ENCODE results near the gene EFNB3. TPM values are rescaled to one million over a fixed set of nuclear protein-coding genes. Genes with fewer than 3 reads are reported as not detected.
A peak's percentile ranks its signal among the peaks of the same experiment; 100 is the strongest.

Gene EFNB3
- not detected for total RNA-seq

GRCh38 chr17:7704601-7705268 lies at the start of gene EFNB3:
Gene EFNB3 (plus strand): TSS chr17:7705202. CDS start chr17:7705599, 397 bp downstream.
- ATAC-seq (ENCODE audit: low read depth) (no peak), DNase-seq (no peak)
- Mint-ChIP-seq H3K9me3 (no peaks in the 10 kb centered on the region), H3K36me3 (peaks cover 11% of the 10 kb centered on the region), H3K4me3 (peak within 1 kb of the TSS; percentile 56), H3K27me3 (peaks cover 40% of the 10 kb centered on the region), H3K4me1 (peaks cover 8% of the 10 kb centered on the region), H3K27ac (peak within 1 kb of the TSS; percentile 28)
- POLR2A ChIA-PET: interaction anchor here (1.2 to 1.5 kb wide), 2 partner anchors 17 to 18 kb away, joined by 3 to 7 read pairs; partner anchors contain the start of gene TP53

- POLR2A ChIA-PET: interaction anchor here (1.2 kb wide), 1 partner anchor 12 kb away, joined by 3 read pairs; no protein-coding TSS in a partner anchor
- ATAC-seq (ENCODE audit: low read depth) (no peak), DNase-seq (no peak)
- H3K4me3 Mint-ChIP-seq: no peak overlapping the region
- H3K27ac Mint-ChIP-seq: no peak overlapping the region
- peaks cover 35% of the 10 kb centered on the region for H3K27me3 Mint-ChIP-seq
- no peaks in the 10 kb centered on the region for H3K9me3 Mint-ChIP-seq
- H3K4me1 Mint-ChIP-seq: peaks cover 4% of the 10 kb centered on the region
- H3K36me3 Mint-ChIP-seq: no peaks in the 10 kb centered on the region
Observed at GRCh38 chr17:7655541-7655840, 49.5 kb upstream of the EFNB3 start.

- ATAC-seq (ENCODE audit: low read depth) (no peak), DNase-seq (no peak)
- Mint-ChIP-seq H3K4me1 (no peaks in the 10 kb centered on the region), H3K9me3 (no peaks in the 10 kb centered on the region), H3K27me3 (peaks cover 24% of the 10 kb centered on the region), H3K4me3 (no peak overlapping the region), H3K36me3 (no peaks in the 10 kb centered on the region), H3K27ac (no peak overlapping the region)
- POLR2A ChIA-PET: interaction anchor here (1.0 kb wide), 2 partner anchors 29 to 62 kb away, joined by 3 read pairs; no protein-coding TSS in a partner anchor
Observed at GRCh38 chr17:7656958-7657609, 47.9 kb upstream of the EFNB3 start.

GRCh38 chr17:7667656-7668406 lies 37.2 kb upstream of the EFNB3 start:
- no peaks in the 10 kb centered on the region for H3K4me1 Mint-ChIP-seq
- DNase-seq (no peak), ATAC-seq (ENCODE audit: low read depth) (no peak)
- H3K27me3 Mint-ChIP-seq: no peaks in the 10 kb centered on the region
- H3K9me3 Mint-ChIP-seq: no peaks in the 10 kb centered on the region
- H3K36me3 Mint-ChIP-seq: peaks cover 12% of the 10 kb centered on the region
- POLR2A ChIA-PET: interaction anchor here (1.5 kb wide), 1 partner anchor 13 kb away, joined by 3 read pairs; no protein-coding TSS in a partner anchor
- no peak overlapping the region for H3K4me3 Mint-ChIP-seq
- H3K27ac Mint-ChIP-seq: no peak overlapping the region

- no peaks in the 10 kb centered on the region for H3K27me3 Mint-ChIP-seq
- no peaks in the 10 kb centered on the region for H3K4me1 Mint-ChIP-seq
- peaks cover 17% of the 10 kb centered on the region for H3K36me3 Mint-ChIP-seq
- DNase-seq: no peak
- H3K27ac Mint-ChIP-seq: no peak overlapping the region
- ATAC-seq (ENCODE audit: low read depth): no peak
- no peak overlapping the region for H3K4me3 Mint-ChIP-seq
- peaks cover 3% of the 10 kb centered on the region for H3K9me3 Mint-ChIP-seq
- POLR2A ChIA-PET: interaction anchor here (1.5 kb wide), 1 partner anchor 14 kb away, joined by 3 read pairs; no protein-coding TSS in a partner anchor
Observed at GRCh38 chr17:7668482-7668881, 36.5 kb upstream of the EFNB3 start.

- ATAC-seq (ENCODE audit: low read depth): no peak
- POLR2A ChIA-PET: interaction anchor here (0.6 to 1.3 kb wide), 3 partner anchors 9 to 41 kb away, joined by 3 to 11 read pairs (median 5); no protein-coding TSS in a partner anchor
- H3K36me3 Mint-ChIP-seq: peaks cover 41% of the 10 kb centered on the region
Observed at GRCh38 chr17:7673239-7673638, 31.8 kb upstream of the EFNB3 start.

GRCh38 chr17:7674934-7675333 lies 30.1 kb upstream of the EFNB3 start:
- DNase-seq: no peak
- no peak overlapping the region for H3K4me3 Mint-ChIP-seq
- peaks cover 3% of the 10 kb centered on the region for H3K4me1 Mint-ChIP-seq
- no peaks in the 10 kb centered on the region for H3K27me3 Mint-ChIP-seq
- ATAC-seq (ENCODE audit: low read depth): no peak
- peaks cover 9% of the 10 kb centered on the region for H3K9me3 Mint-ChIP-seq
- H3K27ac Mint-ChIP-seq: no peak overlapping the region
- POLR2A ChIA-PET: no interaction called here
- H3K36me3 Mint-ChIP-seq: peaks cover 39% of the 10 kb centered on the region

More at GRCh38 chr17:7673239-7673638, 31.8 kb upstream of the EFNB3 start:
- Mint-ChIP-seq H3K9me3 (peaks cover 9% of the 10 kb centered on the region), H3K27ac (no peak overlapping the region), H3K27me3 (no peaks in the 10 kb centered on the region), H3K4me3 (no peak overlapping the region), H3K4me1 (peaks cover 3% of the 10 kb centered on the region)
- no peak for DNase-seq

- Mint-ChIP-seq H3K9me3 (peaks cover 9% of the 10 kb centered on the region), H3K27ac (no peak overlapping the region)
- POLR2A ChIA-PET: interaction anchor here (0.5 kb wide), 1 partner anchor 9 kb away, joined by 5 read pairs; no protein-coding TSS in a partner anchor
Observed at GRCh38 chr17:7676533-7676932, 28.5 kb upstream of the EFNB3 start.

GRCh38 chr17:7677388-7678067 lies 27.5 kb upstream of the EFNB3 start:
- DNase-seq: no peak
- Mint-ChIP-seq H3K27ac (no peak overlapping the region), H3K4me3 (no peak overlapping the region), H3K9me3 (peaks cover 9% of the 10 kb centered on the region), H3K27me3 (no peaks in the 10 kb centered on the region), H3K4me1 (peaks cover 3% of the 10 kb centered on the region), H3K36me3 (peaks cover 35% of the 10 kb centered on the region)
- ATAC-seq (ENCODE audit: low read depth): no peak
- POLR2A ChIA-PET: no interaction called here

More at GRCh38 chr17:7676533-7676932, 28.5 kb upstream of the EFNB3 start:
- DNase-seq (no peak), ATAC-seq (ENCODE audit: low read depth) (no peak)
- Mint-ChIP-seq H3K27me3 (no peaks in the 10 kb centered on the region), H3K36me3 (peaks cover 38% of the 10 kb centered on the region), H3K4me1 (peaks cover 3% of the 10 kb centered on the region), H3K4me3 (no peak overlapping the region)

- ATAC-seq (ENCODE audit: low read depth): no peak
- H3K4me1 Mint-ChIP-seq: peaks cover 22% of the 10 kb centered on the region
- POLR2A ChIA-PET: interaction anchor here (0.5 to 4.9 kb wide), 12 partner anchors 18 to 1044 kb away, joined by 3 to 50 read pairs (median 8); partner anchors contain the start of genes ATP1B2, CD68, DNAH2 and FXR2
Observed at GRCh38 chr17:7684851-7685532, 20.0 kb upstream of the EFNB3 start.

GRCh38 chr17:7685533-7686221 lies 19.3 kb upstream of the EFNB3 start:
- ATAC-seq (ENCODE audit: low read depth): peak; percentile 50
- DNase-seq: peak; percentile 91
- H3K27ac Mint-ChIP-seq: peak overlapping the region; percentile 100
- H3K4me1 Mint-ChIP-seq: peaks cover 25% of the 10 kb centered on the region
- H3K27me3 Mint-ChIP-seq: no peaks in the 10 kb centered on the region
- H3K36me3 Mint-ChIP-seq: peaks cover 12% of the 10 kb centered on the region
- POLR2A ChIA-PET: interaction anchor here (0.7 to 4.9 kb wide), 34 partner anchors 9 to 1044 kb away, joined by 3 to 57 read pairs (median 6); partner anchors contain the start of genes ACAP1, ATP1B2, CD68 and DNAH2
- H3K9me3 Mint-ChIP-seq: no peaks in the 10 kb centered on the region
- peak overlapping the region; percentile 99 for H3K4me3 Mint-ChIP-seq

More at GRCh38 chr17:7684851-7685532, 20.0 kb upstream of the EFNB3 start:
- peaks cover 8% of the 10 kb centered on the region for H3K36me3 Mint-ChIP-seq
- H3K27me3 Mint-ChIP-seq: no peaks in the 10 kb centered on the region
- no peaks in the 10 kb centered on the region for H3K9me3 Mint-ChIP-seq
- H3K4me3 Mint-ChIP-seq: peak overlapping the region; percentile 99
- no peak for DNase-seq
- peak overlapping the region; percentile 100 for H3K27ac Mint-ChIP-seq
